GM11168 (cell line): ENCODE measurements around the gene CHCHD3.

Experiments used
- in situ Hi-C: fragments of 300-500 bp; cut with MboI; formaldehyde crosslinking; loops from one replicate; pipeline ENCODE4 v1.12.0; 2022; ENCODE audit warnings: low sequenced_read_pairs; ENCODE audit not compliant: unreplicated experiment

The CHCHD3 gene

GRCh38 chr7:133081119-133081598 is 731 bp downstream of the CHCHD3 start:
- in situ Hi-C loops, result no loop called here

GRCh38 chr7:133079296-133079695 is 2.6 kb downstream of the CHCHD3 start:
- in situ Hi-C loops, result no loop called here

- in situ Hi-C loops, result no loop called here
Observed at GRCh38 chr7:133077394-133077793, 4.5 kb downstream of the CHCHD3 start.

- in situ Hi-C loops, result no loop called here
Observed at GRCh38 chr7:133076142-133076541, 5.7 kb downstream of the CHCHD3 start.

GRCh38 chr7:133071506-133071905 is 10.4 kb downstream of the CHCHD3 start:
- in situ Hi-C loops, result no loop called here

GRCh38 chr7:133070562-133070961 is 11.3 kb downstream of the CHCHD3 start:
- in situ Hi-C loops, result no loop called here

- in situ Hi-C loops, result no loop called here
Observed at GRCh38 chr7:133065301-133065700, 16.6 kb downstream of the CHCHD3 start.

- in situ Hi-C loops, result no loop called here
Observed at GRCh38 chr7:133064082-133064820, 17.6 kb downstream of the CHCHD3 start.

- in situ Hi-C loops, result no loop called here
Observed at GRCh38 chr7:133061792-133062191, 20.1 kb downstream of the CHCHD3 start.

- in situ Hi-C loops, result no loop called here
Observed at GRCh38 chr7:133061357-133061756, 20.5 kb downstream of the CHCHD3 start.

GRCh38 chr7:133060004-133060403 is 21.9 kb downstream of the CHCHD3 start:
- in situ Hi-C loops, result no loop called here

- in situ Hi-C loops, result no loop called here
Observed at GRCh38 chr7:133059263-133059662, 22.6 kb downstream of the CHCHD3 start.

GRCh38 chr7:133056370-133057238 is 25.3 kb downstream of the CHCHD3 start:
- in situ Hi-C loops, result no loop called here

GRCh38 chr7:133054162-133054840 is 27.6 kb downstream of the CHCHD3 start:
- in situ Hi-C loops, result no loop called here

GRCh38 chr7:133053321-133053891 is 28.5 kb downstream of the CHCHD3 start:
- in situ Hi-C loops, result no loop called here

- in situ Hi-C loops, result no loop called here
Observed at GRCh38 chr7:133052826-133053225, 29.1 kb downstream of the CHCHD3 start.

- in situ Hi-C loops, result no loop called here
Observed at GRCh38 chr7:133052401-133052756, 29.5 kb downstream of the CHCHD3 start.

- in situ Hi-C loops, result no loop called here
Observed at GRCh38 chr7:133051719-133052400, 30.0 kb downstream of the CHCHD3 start.

GRCh38 chr7:133051066-133051465 is 30.8 kb downstream of the CHCHD3 start:
- in situ Hi-C loops, result no loop called here
